Loucy (cell line): ENCODE results near the gene SMIM5.

Experiments used
- H2AFZ ChIP-seq: fragments of 200-600 bp; sonication (generic); 2 replicates; pipeline ENCODE4 v1.6.0; 2016; ENCODE audit warnings: antibody characterized with exemption, mild to moderate bottlenecking, low read length, moderate library complexity
- H3F3A ChIP-seq: fragments of 200-600 bp; 2 replicates; pipeline ENCODE4 v1.6.0; 2016; ENCODE audit warnings: antibody characterized with exemption, low read depth, mild to moderate bottlenecking
- H3K27me3 ChIP-seq: fragments of 200-600 bp; sonication (generic); 2 replicates; pipeline ENCODE4 v1.6.1; 2014; ENCODE audit warnings: low read length, mild to moderate bottlenecking; ENCODE audit not compliant: insufficient read depth, poor library complexity, severe bottlenecking
- H3K36me3 ChIP-seq: fragments of 200-600 bp; sonication (generic); 2 replicates; pipeline ENCODE4 v1.6.1; 2016; ENCODE audit warnings: low read length; ENCODE audit not compliant: insufficient read depth
- H3K4me1 ChIP-seq: fragments of 200-600 bp; sonication (generic); 2 replicates; pipeline ENCODE4 v1.5.1; 2014; ENCODE audit warnings: low read length, mild to moderate bottlenecking; ENCODE audit not compliant: insufficient read depth, poor library complexity, severe bottlenecking
- H3K4me2 ChIP-seq: fragments of 200-600 bp; sonication (generic); 2 replicates; pipeline ENCODE4 v1.6.0; 2014; ENCODE audit warnings: antibody characterized with exemption, low read length, low read depth, mild to moderate bottlenecking; ENCODE audit not compliant: poor library complexity, severe bottlenecking
- H3K4me3 ChIP-seq: fragments of 200-600 bp; sonication (generic); 2 replicates; pipeline ENCODE4 v1.5.1; 2014; ENCODE audit warnings: low read length, mild to moderate bottlenecking, mixed read lengths; ENCODE audit not compliant: poor library complexity, severe bottlenecking
- H3K79me2 ChIP-seq: fragments of 200-600 bp; sonication (generic); 2 replicates; pipeline ENCODE4 v1.6.1; 2014; ENCODE audit warnings: low read length; ENCODE audit not compliant: insufficient read depth
- H3K9ac ChIP-seq: fragments of 200-600 bp; sonication (generic); 2 replicates; pipeline ENCODE4 v1.6.0; 2014; ENCODE audit warnings: mild to moderate bottlenecking, low read depth, low read length, moderate library complexity; ENCODE audit not compliant: poor library complexity, severe bottlenecking
- H3K9me2 ChIP-seq: fragments of 200-600 bp; sonication (generic); replicated peaks from 2 replicates; pipeline ENCODE4 v1.6.1; 2016; ENCODE audit warnings: low read depth, low read length, mixed read lengths
- H3K9me3 ChIP-seq: fragments of 200-600 bp; sonication (generic); 2 replicates; pipeline ENCODE4 v1.6.1; 2014; ENCODE audit warnings: mild to moderate bottlenecking, antibody characterized with exemption, low read length, low read depth; ENCODE audit not compliant: insufficient read depth
- H4K20me1 ChIP-seq: fragments of 200-600 bp; sonication (generic); 2 replicates; pipeline ENCODE4 v1.6.0; 2014; ENCODE audit warnings: antibody characterized with exemption, low read length, mild to moderate bottlenecking; ENCODE audit not compliant: insufficient read depth, poor library complexity, severe bottlenecking
- CTCF ChIP-seq: fragments of 200-600 bp; sonication (generic); conservative IDR thresholded peaks from 2 replicates; pipeline ENCODE4 v1.5.1; 2014; ENCODE audit warnings: mild to moderate bottlenecking, antibody characterized with exemption, low read length
- EZH2phosphoT487 ChIP-seq: fragments of 200-600 bp; IDR thresholded peaks from 2 replicates; pipeline ENCODE4 v1.6.1; 2018; ENCODE audit warnings: antibody characterized with exemption, mild to moderate bottlenecking, moderate library complexity, borderline replicate concordance

SMIM5 gene

GRCh38 chr17:75689441-75689873, 56.2 kb downstream of the SMIM5 start:
- no peak overlapping the region for H2AFZ ChIP-seq
- peak overlapping the region; percentile 26 for H3K4me3 ChIP-seq
- peaks cover 25% of the 10 kb centered on the region; the same call in 1 of the 2 replicates for H3K36me3 ChIP-seq
- peaks cover 6% of the 10 kb centered on the region for H3F3A ChIP-seq
- no peaks in the 10 kb centered on the region for H3K27me3 ChIP-seq
- H3K4me1 ChIP-seq: peaks cover 52% of the 10 kb centered on the region
- H3K79me2 ChIP-seq: peaks cover 75% of the 10 kb centered on the region; the same call in 1 of the 2 replicates
- no peak for TF ChIP-seq CTCF
- no peak for TF ChIP-seq EZH2phosphoT487
- H3K9me2 ChIP-seq: no peaks in the 10 kb centered on the region
- H3K9me3 ChIP-seq: no peaks in the 10 kb centered on the region
- H4K20me1 ChIP-seq: peaks cover 7% of the 10 kb centered on the region
- H3K4me2 ChIP-seq: peak overlapping the region; percentile 64
- peak overlapping the region; percentile 43 for H3K9ac ChIP-seq
